ENCODE measurements around the gene ADISSP.

Gene ADISSP

DNA sequence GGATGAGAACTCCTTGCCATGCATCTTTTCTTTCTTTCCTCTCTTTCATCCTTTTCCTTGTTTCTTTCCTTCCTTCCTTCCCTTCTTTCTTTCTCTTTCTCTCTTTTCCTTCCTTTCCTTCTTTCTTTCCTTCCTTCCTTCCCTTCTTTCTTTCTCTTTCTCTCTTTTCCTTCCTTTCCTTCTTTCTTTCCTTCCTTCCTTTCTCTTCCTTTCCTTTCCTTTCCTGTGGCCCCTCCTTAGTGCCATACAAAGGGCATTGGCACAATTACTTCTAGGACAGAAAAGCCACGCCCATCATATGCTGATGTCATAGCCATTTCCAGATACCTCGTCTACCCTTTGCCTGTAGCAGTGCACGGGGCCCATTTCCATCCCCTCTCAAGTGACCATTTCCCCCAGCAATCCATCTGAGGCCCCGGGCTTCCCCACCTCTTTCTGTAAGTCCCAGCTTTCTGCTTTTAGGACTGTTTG lies 21.2 kb upstream of the ADISSP start:
- DNase-seq (ENCODE audit: low read depth), result no peak
- H3K4me3 ChIP-seq (replicated peaks; ENCODE audit: low read depth, low read length), result no peak overlapping the region
- TF ChIP-seq, protein P1, sequence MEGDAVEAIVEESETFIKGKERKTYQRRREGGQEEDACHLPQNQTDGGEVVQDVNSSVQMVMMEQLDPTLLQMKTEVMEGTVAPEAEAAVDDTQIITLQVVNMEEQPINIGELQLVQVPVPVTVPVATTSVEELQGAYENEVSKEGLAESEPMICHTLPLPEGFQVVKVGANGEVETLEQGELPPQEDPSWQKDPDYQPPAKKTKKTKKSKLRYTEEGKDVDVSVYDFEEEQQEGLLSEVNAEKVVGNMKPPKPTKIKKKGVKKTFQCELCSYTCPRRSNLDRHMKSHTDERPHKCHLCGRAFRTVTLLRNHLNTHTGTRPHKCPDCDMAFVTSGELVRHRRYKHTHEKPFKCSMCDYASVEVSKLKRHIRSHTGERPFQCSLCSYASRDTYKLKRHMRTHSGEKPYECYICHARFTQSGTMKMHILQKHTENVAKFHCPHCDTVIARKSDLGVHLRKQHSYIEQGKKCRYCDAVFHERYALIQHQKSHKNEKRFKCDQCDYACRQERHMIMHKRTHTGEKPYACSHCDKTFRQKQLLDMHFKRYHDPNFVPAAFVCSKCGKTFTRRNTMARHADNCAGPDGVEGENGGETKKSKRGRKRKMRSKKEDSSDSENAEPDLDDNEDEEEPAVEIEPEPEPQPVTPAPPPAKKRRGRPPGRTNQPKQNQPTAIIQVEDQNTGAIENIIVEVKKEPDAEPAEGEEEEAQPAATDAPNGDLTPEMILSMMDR (IDR thresholded peaks at IDR 0.05; ENCODE audit: low read length, missing control alignments), result no peak

DNA sequence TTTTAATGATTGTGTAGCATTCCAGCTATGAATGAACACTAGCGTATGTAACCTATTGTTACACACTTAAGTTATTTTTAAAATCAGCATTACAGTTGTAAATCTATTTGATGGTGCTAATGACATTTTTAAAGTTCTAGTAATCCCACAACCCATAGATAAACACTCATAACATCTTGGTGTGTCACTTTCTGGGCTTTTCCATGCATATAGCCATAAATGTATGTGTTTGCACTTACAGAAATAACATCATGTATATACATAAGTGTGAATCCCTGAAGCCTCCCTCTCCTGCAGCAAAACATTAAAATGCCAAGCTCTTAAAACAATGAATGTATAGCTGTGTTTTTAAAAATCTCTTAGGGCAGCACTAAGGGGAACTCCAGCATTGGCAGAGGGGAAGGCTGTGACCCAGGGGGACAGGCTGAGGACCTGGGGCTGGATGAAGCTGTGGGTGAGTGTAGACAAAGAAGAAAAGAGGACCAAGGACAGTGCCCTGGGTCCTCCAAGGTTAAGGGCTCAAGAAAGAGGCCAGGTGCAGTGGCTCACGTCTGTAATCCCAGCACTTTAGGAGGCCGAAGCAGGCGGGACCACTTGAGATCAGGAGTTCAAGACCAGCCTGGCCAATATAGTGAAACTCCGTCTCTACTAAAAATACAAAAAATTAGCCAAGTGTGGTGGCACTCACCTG lies 19.9 kb upstream of the ADISSP start:
- DNase-seq (ENCODE audit: low read depth), result no peak
- H3K4me3 ChIP-seq (replicated peaks; ENCODE audit: low read depth, low read length), result peak overlapping the region; percentile 55
- TF ChIP-seq, protein P1 (IDR thresholded peaks at IDR 0.05; ENCODE audit: low read length, missing control alignments), result no peak

DNA sequence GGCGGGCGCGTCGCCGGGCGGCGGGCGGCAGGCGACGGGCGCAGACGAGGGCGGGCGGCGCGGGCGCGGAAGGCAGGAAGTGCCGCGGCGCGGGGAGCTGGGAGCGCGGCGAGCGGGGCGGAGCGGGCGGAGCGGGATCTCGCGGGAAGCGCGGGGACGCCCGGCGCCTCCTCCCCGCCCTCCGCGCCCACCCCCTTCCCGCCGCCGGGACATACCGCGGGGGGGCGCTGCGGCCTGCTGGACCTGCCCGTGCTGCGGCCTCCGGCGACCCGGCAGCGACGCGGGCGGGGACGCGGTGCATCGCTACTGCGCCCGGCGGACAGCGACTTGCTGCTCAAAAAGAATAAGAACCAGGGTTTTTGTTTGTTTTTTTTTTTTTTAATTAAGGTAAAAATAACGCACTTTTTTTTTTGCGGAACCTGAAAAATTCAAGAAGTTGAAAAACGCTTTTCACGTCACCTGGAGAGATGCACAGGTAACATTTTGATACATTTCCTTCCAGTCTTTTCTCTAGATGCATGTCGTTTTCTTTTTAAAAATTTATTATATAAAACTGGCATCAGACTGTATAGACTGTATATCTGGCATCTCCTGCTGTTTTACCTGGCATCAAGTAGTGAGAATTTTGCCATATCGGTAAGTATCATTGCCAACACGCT lies 19.2 kb upstream of the ADISSP start, which contains the start of gene CENPB:
Gene CENPB (minus strand): TSS at position 76 of the 659 bp plus-strand sequence. CDS start 257 bp downstream, outside the sequence.
- peak; percentile 83 for DNase-seq (ENCODE audit: low read depth)
- TF ChIP-seq, protein P1 (IDR thresholded peaks at IDR 0.05; ENCODE audit: low read length, missing control alignments), result peak; percentile 31
- peak within 1 kb of the TSS; percentile 69 for H3K4me3 ChIP-seq (replicated peaks; ENCODE audit: low read depth, low read length)

DNA sequence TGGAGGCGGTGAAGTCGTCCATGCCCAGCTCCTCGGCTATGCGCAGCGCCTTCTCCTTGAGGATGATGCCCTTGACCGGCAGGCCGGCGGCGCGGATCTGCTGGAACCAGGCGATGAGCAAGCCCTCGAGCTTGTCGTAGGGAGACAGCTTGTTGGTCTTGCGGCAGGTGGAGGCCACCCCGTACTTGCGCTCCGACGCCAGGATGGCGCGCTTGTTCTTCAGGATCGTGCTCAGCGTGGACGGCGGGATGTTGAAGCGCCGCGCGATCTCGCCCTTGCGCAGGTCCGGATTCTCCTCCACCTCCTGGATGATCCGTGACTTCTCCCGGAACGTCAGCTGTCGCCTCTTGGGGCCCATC lies 18.6 kb upstream of the ADISSP start:
- TF ChIP-seq, protein P1 (IDR thresholded peaks at IDR 0.05; ENCODE audit: low read length, missing control alignments), result no peak
- DNase-seq (ENCODE audit: low read depth), result peak; percentile 70
- peak overlapping the region; percentile 69 for H3K4me3 ChIP-seq (replicated peaks; ENCODE audit: low read depth, low read length)

DNA sequence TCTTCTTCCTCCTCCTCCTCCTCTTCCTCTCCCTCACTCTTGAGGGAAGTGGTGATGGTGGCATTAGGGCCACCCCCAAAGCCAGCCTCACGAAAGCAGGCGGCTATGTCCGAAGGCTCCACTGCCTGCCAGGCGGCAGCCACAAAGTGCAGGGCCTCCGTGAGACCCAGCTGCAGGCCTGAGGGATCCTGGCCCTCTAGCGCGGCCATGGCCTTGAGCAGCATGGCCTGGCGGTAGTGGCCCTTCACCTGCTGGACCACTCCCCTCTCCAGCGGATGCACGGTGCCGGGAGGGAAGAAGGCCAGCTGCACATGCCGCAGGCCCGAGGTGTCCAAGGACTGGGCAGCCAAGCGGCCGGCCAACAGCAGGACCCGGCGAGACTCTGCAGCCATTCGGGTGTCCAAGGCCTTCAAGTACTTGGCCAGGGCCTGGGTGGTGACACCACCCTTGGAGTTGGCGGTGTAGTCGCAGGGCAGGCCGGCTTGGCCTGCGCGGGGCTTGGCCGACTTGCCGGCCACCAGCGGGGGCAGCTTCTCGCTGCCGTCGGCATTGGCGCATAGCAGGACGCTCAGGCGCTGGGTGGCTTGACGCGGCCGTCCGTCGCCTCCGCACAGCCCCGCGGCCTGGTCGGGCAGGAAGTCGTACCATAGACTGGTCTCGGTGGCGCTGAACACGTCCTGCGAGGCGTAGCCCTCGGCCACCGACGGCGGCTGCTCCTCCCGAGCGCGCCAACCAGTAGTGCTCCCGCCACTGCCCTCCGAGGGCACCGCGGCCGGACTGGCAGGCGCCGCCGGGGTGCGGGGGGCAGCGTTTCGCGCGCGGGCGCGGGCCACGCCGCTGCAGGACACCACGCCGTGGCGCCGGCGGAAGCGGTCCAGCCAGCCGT lies 17.9 kb upstream of the ADISSP start:
- H3K4me3 ChIP-seq (replicated peaks; ENCODE audit: low read depth, low read length), result peak overlapping the region; percentile 69
- TF ChIP-seq, protein P1 (IDR thresholded peaks at IDR 0.05; ENCODE audit: low read length, missing control alignments), result no peak
- no peak for DNase-seq (ENCODE audit: low read depth)

DNA sequence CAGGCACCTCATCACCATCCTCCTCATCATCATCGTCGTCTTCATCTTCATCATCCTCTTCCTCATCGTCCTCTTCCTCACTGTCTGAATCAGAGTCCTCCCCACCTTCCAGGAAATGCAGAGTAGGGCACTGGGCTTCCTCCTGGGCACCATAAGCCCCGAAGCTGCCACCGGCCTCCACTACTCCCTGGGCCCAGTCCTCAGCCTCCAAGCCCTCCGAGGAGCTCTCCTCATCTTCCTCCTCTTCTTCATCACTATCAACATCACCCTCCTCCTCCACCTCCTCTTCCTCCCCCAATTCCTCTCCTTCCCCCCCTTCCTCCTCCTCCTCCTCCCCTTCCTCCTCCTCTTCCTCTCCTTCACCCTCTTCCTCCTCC lies 17.3 kb upstream of the ADISSP start:
- DNase-seq (ENCODE audit: low read depth), result no peak
- TF ChIP-seq, protein P1 (IDR thresholded peaks at IDR 0.05; ENCODE audit: low read length, missing control alignments), result no peak
- peak overlapping the region; percentile 69 for H3K4me3 ChIP-seq (replicated peaks; ENCODE audit: low read depth, low read length)

All from fibroblast of pulmonary artery (primary cell).